HG03565 (cell line): ENCODE results near the gene CDK5.
"Not testable (repeated sequence)": the region's sequence is repeated elsewhere in the genome, so short reads cannot be mapped to it uniquely, and the experiment has no call there.

ENCODE experiments used
- ATAC-seq: cut with Tn5 transposase; IDR thresholded peaks from one replicate; pipeline ENCODE4 v1.9.1; 2021; ENCODE audit warnings: mild to moderate bottlenecking, moderate library complexity; ENCODE audit not compliant: unreplicated experiment

The CDK5 gene

DNA sequence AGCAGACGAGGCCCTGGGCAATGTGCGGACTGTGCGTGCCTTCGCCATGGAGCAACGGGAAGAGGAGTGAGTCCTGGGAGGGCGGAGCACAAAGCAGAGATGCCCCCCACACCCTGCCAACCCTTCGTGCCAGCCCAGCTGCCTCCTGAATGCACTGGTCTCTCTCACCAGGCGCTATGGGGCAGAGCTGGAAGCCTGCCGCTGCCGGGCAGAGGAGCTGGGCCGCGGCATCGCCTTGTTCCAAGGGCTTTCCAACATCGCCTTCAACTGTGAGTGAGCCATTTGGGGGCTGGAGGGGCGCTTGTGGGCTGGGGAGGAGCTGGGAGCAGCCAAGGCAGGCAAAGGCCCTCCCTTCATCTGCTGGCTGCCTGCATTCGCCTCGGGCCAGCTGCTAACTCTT lies 21.8 kb downstream of the CDK5 start:
- no peak for ATAC-seq

DNA sequence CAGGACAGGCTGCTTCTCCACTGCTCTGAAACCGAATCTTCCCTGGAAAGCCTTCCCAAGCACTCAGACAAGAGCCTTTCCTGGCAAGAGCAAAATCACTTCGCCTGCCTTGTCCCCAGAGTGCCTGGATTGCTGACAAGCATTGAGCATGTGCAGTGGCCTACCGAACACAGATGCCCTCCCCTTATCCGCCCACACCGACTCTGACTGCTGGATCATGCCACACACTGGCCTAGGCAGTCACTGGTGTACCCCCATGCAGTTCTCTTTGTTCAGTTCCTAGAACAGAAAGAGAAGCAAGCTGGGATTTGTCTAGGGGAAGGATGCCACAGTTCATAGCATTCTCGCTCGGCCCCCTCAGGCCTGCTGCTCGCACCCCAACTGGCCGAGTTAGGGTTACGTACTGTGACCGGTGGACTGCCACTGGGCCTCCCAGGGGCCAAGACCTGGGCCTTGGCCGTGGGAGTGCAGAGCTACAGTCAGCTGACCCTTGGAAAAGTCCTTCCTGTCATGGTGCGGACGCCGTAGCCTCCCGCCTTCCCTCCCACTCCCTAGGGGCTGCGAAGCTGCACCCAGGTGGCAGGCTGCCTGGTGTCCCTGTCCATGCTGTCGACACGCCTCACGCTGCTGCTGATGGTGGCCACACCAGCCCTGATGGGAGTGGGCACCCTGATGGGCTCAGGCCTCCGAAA lies 22.5 kb downstream of the CDK5 start:
- no peak for ATAC-seq

DNA sequence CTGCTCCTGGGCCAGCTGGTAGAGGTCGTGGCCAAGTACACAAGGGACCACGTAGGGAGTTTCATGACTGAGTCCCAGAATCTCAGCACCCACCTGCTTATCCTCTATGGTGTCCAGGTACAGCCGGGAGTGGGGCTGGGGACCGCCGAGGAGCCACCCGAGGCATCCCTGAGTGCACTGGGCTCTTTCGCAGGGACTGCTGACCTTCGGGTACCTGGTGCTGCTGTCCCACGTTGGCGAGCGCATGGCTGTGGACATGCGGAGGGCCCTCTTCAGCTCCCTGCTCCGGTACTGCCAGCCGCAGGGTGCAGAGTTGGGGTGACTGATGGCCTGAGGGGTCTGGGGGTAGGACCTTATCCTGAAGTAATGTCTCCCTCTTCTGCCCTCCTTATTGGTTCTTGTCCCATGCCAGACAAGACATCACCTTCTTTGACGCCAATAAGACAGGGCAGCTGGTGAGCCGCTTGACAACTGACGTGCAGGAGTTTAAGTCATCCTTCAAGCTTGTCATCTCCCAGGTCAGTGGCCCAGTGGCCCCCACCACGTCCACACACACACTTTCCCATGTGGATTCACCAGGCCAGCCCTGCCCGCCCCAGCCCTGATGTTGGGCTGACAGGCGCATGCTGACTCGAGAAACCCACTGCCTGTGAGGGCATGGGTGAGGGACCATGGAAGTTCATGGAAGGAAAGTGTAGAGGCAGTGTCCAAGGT lies 23.2 kb downstream of the CDK5 start:
- no peak for ATAC-seq

DNA sequence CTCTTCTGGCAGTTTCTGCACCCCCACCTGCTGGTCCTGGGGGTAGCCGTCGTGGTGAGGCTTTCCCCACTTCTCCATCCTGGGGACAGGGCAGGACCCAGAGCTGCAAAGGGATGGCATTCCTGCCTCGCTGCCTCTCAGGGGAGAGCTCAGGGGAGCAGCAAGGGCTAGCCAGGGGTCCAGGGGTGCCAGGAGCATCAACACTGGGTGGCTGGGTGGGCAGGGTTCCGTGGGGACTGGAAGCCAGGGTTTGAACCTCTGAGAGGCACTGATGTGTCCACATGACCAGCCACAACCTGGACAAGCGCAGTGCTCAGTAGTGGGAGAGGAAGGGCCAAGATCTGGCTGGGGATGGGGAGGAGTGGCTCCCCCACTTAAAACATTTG lies 23.8 kb downstream of the CDK5 start:
- ATAC-seq = no peak

DNA sequence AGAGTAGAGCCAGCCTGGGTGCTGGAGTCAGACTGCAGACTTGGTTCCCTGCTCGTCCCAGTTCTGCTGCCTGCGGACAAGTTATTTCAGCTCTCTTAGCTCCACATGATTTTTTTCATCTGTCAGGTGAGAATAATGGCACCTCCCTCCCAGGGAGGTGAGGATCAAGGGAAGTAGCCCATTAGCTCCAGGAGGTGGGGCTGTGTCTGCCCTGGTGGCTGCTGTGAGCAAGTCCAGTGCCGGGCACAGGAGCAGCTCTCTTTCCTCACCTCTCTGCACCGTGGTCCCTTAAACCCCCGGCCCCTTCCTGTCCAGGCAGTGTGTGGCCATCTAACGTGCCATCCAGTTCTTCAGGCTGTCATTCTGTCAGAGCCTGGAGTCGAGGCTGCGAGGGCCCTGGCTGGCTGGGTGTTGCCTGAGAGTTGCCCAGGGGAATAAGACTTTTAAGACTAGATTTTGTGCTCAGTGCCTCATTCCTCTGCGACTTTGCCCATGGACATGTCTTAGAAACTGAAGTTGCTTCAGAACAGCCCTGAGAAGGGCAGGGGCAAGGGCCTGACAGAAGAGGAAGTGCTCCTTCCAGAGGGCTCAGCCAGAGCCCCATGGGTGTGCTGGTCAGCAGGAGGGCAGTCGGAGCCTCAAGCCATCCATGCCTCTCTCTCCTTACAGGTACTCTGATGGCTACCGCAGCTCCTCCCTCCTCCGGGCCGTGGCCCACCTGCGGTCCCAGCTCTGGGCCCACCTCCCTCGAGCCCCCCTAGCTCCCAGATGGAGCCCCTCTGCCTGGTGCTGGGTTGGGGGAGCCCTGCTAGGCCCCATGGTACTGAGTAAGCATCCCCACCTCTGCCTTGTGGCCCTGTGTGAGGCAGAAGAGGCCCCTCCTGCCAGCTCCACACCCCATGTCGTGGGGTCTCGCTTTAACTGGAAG lies 24.5 kb downstream of the CDK5 start:
- ATAC-seq = no peak

DNA sequence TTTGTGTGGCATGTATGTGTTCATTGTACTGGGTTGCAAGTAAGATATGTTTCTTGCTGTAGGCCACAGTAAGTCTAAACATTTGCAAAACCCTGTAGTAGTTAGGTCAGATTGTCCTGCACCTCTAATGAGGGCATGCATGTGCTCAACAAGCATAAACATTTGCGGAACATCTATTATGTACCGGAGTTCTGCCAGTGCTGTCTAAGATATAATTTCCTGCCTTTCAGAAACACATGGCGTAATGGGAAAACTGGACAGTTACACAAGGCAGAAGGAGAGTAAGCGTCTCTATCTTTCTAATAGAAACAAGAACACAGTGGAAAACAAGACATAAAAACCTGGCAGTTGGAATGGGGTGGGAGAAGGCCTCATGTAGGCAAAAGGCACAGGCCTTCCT lies 26.7 kb downstream of the CDK5 start:
- no peak for ATAC-seq

DNA sequence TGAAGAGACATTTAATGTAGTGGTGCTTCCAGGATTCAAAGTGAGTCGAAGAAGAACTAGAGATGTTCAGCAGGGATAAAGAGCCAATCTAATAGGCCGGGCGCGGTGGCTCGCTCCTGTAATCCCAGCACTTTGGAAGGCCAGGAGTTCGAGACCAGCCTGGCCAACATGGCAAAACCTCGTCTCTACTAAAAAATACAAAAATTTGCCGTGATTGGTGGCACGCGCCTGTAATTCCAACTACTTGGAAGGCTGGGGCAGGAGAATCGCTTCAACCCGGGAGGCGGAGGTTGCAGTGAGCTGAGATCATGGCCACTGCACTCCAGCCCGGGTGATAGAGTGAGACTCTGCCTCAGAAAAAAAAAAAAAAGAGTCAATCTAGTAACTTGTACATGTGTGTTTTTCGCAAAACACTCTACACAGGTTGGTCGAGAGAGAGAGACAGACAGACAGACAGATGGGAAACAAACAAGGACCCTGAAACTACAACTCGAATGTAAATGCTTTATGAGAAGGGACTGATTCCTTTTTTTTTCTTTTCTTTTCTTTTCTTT lies 28.7 kb downstream of the CDK5 start:
- ATAC-seq = no peak

DNA sequence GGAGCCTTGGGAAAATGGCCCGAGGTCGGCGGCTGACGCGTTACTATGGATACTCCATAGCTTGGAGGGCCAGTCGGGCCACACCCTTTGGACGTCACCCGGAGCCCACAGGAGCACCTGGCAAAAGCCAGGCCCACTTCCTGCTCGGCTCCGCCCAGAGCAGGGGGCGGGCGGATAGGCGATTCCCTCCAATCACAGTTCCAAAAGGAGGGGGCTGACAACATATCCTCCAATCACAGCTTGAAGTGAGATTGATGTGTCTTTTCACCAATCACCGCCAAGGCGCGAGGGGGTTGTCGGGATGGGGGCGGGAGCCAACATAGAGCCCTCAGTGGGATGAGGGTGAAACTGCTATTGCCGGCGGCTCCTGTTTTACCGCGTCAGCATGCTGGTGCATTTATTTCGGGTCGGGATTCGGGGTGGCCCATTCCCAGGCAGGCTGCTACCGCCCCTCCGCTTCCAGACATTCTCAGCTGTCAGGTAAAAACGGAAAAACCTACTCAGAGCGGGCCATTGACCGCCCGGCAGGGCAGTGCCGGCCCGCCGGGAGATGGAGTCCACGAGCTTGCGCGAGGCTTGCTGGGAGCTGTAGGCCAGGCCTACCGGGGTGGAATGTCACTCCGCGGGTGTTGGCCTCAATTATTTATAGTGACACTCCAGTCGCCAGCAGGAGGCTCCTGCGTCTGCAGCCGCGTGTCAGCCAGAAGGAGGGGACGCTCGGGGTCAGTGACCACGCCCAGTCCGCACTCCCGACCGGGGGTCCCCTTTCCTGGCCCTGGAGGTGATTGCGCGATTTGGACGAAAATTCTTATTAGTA lies 29.4 kb downstream of the CDK5 start, which contains the start of gene ABCB8:
TSS of gene ABCB8 (plus strand) at position 320 of the 817 bp plus-strand sequence. CDS start at position 386, 66 bp downstream.
- peak; percentile 96 for ATAC-seq

DNA sequence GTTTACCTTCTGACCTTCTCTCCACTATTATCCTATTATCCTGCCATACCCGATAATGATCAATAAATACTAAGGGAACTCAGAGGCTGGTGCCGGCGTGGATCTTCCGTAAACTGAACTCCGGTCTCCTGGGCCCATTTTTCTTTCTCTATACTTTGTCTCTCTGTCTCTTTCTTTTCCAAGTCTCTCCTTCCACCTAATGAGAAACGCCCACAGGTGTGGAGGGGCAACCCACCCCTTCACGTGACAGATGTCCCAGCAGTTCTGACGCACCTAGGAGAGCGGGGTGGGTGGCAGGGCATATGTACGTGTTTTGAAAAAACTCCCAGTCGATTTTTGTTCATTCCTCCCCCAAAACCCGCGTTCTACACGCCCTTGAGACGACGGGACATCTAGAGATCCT lies 30.0 kb downstream of the CDK5 start:
- not testable (repeated sequence) for ATAC-seq

DNA sequence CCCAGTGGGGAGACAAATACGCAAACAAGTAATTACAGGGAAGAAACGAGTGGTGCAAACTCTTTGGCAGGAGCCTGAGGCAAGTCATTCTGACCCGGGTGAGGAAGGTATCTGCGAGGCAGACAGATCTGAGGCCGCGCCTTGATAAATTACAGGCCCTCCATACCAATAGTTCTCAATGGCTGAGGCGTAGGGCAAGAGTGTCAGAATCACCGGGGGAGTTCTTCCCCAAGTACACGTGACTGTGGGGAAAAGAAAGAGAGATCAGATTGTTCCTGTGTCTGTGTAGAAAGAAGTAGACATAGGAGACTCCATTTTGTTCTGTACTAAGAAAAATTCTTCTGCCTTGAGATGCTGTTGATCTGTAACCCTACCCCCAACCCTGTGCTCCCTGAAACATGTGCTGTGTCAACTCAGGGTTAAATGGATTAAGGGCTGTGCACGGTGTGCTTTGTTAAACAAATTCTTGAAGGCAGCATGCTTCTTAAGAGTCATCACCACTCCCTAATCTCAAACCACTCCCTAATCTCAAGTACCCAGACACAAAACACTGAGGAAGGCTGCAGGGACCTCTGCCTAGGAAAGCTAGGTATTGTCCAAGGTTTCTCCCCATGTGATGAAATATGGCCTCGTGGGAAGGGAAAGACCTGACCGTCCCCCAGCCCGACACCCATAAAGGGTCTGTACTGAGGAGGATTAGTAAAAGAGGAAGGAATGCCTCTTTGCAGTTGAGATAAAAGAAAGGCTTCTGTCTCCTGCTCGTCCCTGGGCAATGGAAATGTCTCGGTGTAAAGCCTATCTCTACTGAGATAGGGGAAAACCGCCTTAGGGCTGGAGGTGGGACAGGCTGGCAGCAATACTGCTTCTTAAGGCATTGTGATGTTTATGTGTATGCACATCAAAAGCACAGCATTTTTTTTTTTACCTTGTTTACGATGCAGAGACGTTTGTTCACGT lies 30.6 kb downstream of the CDK5 start:
- not testable (repeated sequence) for ATAC-seq

DNA sequence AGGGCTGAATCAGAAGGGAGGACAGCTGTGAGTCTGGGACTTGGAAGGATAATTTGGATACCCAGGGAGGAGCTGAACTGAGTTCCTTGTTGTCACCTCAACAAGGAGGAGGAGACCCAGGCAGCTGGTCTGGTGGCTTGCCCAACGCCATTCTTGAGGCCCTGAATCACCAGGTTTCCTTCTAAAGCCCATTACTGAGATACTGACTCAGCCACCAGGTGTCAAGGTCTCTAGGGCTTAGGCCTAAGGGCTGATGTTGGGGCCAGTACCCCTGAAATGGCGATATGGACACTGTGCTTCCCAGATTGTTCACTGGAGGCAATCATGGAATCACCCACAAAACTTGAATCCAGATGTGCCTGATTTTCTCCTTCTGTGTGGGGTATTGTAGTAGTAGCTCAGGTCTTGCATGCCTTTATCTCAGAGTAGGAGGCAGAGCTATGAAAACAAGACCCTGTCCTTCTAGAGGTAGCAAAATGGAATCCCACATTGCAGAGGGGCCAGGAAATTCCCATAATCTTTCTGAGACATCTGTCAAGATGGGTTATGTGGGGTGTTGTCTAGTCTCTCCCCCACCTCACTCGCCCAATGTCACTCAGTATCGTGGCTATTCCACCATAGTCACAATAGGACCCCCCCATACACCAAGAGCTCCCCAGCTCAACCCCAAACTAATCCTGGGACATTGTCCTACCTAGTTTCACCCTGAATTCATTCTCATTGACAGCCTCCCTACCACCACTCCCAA lies 31.6 kb downstream of the CDK5 start:
- no peak for ATAC-seq

DNA sequence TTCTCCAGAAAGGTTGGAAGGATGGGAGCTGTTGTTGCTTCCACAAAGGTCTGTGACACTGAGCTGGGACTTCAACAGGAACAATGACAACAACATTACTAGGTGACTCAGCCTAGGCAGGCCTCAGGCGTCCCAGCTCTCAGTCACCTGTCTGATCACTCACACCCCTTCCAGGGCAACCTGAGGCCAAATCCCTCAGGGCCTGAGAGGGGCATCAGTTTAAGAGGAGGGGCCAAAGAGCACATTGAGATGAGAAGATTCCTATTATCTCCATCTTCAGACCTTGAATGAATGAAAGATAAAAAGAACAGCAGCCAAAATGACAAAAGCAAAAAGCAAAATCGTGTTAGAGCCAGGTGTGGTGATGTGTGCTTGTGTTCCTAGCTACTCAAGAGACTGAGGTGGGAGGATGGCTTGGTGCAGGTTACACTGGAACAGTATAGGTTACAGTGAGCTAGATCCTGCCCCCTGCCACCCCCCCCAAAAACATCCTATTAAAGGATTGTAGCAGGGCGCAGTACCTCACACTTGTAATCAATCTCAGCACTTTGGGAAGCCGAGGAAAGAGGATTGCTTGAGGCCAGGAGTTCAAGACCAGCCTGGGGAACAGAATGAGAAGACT lies 33.2 kb downstream of the CDK5 start, which contains the start of gene ATG9B:
TSS of gene ATG9B (minus strand) at position 60 of the 622 bp plus-strand sequence. CDS start 71 bp downstream, outside the sequence.
- ATAC-seq = no peak

DNA sequence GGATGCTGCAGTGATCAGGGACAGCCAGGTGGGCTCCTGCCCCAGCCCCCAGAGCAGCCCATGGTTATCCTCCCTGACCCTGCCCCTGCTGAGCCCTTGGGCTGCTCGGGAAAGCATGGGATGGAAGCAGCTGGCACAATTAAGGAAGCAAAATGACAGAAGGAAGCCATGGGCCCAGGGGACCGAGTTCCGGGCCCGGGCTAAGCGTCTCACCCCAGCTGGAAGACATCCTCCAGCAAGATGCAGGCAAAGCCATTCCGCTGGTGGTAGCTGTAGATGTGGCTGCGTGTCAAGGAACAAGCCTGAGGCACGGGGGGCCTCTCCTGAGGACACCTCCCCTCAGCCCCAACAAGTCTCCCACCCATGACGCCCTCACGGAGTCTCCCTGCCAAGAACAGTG lies 34.5 kb downstream of the CDK5 start:
- no peak for ATAC-seq

DNA sequence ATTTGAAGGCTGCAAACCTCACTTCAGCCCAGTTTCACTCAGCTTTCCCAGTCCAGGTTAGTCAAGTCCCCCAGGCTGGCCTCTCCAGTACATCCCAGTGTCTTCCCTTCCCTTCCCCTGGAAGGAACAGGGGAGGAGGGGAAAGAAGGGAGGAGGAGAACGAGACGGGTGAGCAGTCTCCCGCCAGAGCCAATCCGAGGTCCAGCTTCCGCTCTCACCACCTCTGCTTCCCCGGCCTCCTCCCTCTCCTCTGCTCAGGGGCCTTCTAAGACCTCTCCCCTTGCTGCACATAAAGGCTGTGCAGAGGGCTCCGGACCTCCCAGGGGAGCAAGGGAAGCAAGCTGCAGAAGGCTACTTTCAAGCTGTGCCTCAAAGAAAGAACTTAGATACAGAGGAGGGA lies 37.5 kb downstream of the CDK5 start:
- ATAC-seq = no peak

DNA sequence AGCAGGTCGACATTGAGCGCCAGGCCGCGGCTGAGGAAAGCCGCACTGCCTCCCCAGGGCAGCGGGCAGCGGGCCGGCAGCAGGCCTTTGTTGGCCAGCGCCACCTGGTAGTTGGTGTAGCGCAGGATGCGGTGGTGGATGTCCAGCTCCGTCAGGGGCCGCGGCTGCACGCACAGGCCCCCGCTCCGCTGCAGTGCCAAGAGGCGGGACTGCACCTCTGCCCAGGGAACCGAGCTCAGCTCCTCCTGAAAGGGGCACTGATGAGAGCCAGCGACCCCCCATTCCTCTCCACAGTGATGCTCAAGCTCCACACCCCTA lies 38.6 kb downstream of the CDK5 start:
- no peak for ATAC-seq

DNA sequence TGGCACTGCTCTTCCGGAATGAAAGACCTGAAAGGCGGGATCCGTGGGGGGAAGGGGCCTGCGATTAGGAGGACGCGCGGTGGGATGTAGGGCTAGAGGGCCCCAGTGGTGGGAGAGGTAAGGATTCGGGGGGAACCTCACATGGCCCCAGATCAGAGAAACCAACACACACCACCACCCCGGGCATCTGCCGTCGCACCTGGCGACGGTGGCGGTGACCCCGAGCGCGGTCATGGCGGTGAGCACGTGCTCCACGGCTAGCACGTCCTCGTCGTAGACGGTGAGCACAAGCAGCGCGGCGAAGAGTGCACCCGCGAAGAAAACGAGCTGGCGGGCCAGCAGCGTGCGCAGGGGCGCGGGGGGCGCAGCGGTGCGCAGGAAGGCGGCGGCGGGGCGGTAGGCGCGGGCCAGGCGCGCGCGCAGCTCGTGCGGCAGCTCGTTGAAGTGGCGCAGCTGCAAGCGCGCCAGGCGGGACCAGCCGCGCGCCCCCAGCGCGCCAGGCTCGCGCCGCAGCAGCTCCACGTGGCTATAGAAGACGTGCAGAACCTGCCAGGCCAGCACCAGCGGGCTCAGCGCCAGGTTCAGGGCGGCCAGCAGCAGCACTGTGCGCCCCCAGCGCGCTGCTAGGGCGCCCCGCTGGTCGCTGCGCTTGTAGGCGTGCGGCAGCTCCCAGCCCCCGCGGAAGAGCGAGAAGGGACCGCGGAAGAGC lies 39.1 kb downstream of the CDK5 start:
- no peak for ATAC-seq

DNA sequence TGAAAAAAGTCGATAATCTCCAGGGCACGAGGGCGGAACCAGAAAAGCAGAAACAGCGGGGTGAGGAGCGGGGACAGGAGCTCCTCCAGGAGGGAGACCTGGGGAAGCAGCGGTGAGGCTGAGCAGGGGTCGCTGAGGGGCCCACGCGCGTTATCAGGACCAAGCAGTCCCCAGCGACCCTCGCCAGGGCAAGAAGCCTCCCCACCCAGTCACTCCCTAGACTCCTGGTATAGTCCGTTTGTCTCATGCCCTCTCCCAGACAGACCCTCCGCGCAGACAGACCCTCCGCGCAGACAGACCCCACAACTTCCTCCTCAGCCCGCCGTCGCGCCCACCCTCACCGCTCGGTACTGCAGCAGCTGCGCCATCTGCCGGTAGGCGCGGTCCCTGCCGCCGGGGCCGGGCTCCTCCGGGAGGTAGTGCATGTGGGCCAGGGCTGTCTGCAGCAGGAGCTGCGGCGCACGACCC lies 39.7 kb downstream of the CDK5 start:
- peak; percentile 39 for ATAC-seq
